ENCODE measurements around the gene FAM219A. TPM values are rescaled to one million over a fixed set of nuclear protein-coding genes. Genes with fewer than 3 reads are reported as not detected.
"Not testable (repeated sequence)": the region's sequence is repeated elsewhere in the genome, so short reads cannot be mapped to it uniquely, and the experiment has no call there.

Gene FAM219A
- total RNA-seq, 1 experiment from 2014 or later: 38.6 TPM

DNA sequence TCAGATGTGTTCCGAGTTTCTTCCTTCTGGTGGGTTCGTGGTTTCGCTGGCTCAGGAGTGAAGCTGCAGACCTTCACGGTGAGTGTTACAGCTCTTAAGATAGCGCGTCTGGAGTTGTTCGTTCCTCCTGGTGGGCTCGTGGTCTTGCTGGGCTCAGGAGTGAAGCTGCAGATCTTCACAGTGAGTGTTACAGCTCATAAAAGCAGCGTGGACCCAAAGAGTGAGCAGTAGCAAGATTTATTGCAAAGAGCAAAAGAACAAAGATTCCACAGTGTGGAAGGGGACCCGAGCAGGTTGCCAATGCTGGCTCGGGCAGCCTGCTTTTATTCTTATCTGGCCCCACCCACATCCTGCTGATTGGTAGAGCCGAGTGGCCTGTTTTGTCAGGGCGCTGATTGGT, 23.2 kb upstream of the FAM219A start:
- DNase-seq (ENCODE audit: low read depth, low spot score); CTCF ChIA-PET; H3K27me3 ChIP-seq (ENCODE audit: control insufficient read depth, insufficient read depth, low read length); intact Hi-C loops (cut with micrococcal nuclease; ENCODE audit: unreplicated experiment); H3K9me3 ChIP-seq (ENCODE audit: control insufficient read depth, insufficient read depth, low read depth, low read length); ATAC-seq; H3K27ac ChIP-seq (ENCODE audit: low read length); H3K4me1 ChIP-seq (ENCODE audit: control insufficient read depth, insufficient read depth, low read length); POLR2A ChIA-PET; H3K36me3 ChIP-seq (ENCODE audit: control insufficient read depth, insufficient read depth, low read length); in situ Hi-C loops (cut with HindIII; ENCODE audit: low pct_unique_long_range_greater_than_20kb, low sequenced_read_pairs); BruUV-seq (replicated peaks); H3K4me3 ChIP-seq (ENCODE audit: low read depth in 2 of 2, low read length in 2 of 2): not testable (repeated sequence)

DNA sequence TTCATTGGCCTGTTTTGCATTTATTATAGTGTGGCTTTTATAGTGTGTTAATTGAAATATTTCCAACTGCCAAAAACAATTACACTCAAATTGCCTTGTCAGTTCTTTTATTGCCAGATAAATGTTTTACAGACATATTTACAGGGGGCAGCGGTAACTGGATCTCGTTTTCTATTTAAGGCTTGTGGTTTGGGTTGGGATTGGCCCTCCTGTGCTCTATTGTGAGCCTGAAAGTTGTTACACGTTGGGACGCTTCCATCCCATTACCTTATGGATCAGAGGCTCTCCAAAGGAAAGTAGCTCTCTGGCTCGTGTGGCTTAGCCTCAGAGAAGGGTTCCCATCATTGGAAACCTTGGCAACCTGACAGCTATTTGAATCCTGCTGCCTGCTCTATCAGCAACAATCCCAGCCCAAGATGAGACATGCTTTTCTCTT, 21.1 kb upstream of the FAM219A start:
- no peak overlapping the region for H3K27ac ChIP-seq (ENCODE audit: low read length)
- H3K9me3 ChIP-seq (ENCODE audit: control insufficient read depth, insufficient read depth, low read depth, low read length): no peaks in the 10 kb centered on the region
- in situ Hi-C loops (cut with HindIII; ENCODE audit: low pct_unique_long_range_greater_than_20kb, low sequenced_read_pairs) (no loop called here), intact Hi-C loops (cut with micrococcal nuclease; ENCODE audit: unreplicated experiment) (no loop called here)
- ChIA-PET POLR2A (interaction anchor here (0.6 kb wide), 1 partner anchor 17 kb away, joined by 3 read pairs; no protein-coding TSS in a partner anchor), CTCF (interaction anchor here (0.7 kb wide), 1 partner anchor 21 kb away, joined by 3 read pairs; no protein-coding TSS in a partner anchor)
- no TSS peak for BruUV-seq (replicated peaks)
- TF ChIP-seq, protein P1, sequence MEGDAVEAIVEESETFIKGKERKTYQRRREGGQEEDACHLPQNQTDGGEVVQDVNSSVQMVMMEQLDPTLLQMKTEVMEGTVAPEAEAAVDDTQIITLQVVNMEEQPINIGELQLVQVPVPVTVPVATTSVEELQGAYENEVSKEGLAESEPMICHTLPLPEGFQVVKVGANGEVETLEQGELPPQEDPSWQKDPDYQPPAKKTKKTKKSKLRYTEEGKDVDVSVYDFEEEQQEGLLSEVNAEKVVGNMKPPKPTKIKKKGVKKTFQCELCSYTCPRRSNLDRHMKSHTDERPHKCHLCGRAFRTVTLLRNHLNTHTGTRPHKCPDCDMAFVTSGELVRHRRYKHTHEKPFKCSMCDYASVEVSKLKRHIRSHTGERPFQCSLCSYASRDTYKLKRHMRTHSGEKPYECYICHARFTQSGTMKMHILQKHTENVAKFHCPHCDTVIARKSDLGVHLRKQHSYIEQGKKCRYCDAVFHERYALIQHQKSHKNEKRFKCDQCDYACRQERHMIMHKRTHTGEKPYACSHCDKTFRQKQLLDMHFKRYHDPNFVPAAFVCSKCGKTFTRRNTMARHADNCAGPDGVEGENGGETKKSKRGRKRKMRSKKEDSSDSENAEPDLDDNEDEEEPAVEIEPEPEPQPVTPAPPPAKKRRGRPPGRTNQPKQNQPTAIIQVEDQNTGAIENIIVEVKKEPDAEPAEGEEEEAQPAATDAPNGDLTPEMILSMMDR (IDR thresholded peaks at IDR 0.05): no peak
- TF ChIP-seq POLR2AphosphoS5 (IDR thresholded peaks at IDR 0.05; ENCODE audit: low read depth, low read length) (no peak), TCF7L2 (IDR thresholded peaks at IDR 0.05; ENCODE audit: low read depth, low read length) (no peak), SIN3A (IDR thresholded peaks at IDR 0.05; ENCODE audit: borderline replicate concordance, insufficient read depth, low read depth, low read length) (no peak)
- TF ChIP-seq, protein P2, sequence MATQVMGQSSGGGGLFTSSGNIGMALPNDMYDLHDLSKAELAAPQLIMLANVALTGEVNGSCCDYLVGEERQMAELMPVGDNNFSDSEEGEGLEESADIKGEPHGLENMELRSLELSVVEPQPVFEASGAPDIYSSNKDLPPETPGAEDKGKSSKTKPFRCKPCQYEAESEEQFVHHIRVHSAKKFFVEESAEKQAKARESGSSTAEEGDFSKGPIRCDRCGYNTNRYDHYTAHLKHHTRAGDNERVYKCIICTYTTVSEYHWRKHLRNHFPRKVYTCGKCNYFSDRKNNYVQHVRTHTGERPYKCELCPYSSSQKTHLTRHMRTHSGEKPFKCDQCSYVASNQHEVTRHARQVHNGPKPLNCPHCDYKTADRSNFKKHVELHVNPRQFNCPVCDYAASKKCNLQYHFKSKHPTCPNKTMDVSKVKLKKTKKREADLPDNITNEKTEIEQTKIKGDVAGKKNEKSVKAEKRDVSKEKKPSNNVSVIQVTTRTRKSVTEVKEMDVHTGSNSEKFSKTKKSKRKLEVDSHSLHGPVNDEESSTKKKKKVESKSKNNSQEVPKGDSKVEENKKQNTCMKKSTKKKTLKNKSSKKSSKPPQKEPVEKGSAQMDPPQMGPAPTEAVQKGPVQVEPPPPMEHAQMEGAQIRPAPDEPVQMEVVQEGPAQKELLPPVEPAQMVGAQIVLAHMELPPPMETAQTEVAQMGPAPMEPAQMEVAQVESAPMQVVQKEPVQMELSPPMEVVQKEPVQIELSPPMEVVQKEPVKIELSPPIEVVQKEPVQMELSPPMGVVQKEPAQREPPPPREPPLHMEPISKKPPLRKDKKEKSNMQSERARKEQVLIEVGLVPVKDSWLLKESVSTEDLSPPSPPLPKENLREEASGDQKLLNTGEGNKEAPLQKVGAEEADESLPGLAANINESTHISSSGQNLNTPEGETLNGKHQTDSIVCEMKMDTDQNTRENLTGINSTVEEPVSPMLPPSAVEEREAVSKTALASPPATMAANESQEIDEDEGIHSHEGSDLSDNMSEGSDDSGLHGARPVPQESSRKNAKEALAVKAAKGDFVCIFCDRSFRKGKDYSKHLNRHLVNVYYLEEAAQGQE (IDR thresholded peaks at IDR 0.05; ENCODE audit: insufficient read depth in 1 of 2, low read depth in 2 of 2, low read length in 1 of 2): no peak
- H3K36me3 ChIP-seq (ENCODE audit: control insufficient read depth, insufficient read depth, low read length): no peaks in the 10 kb centered on the region
- H3K27me3 ChIP-seq (ENCODE audit: control insufficient read depth, insufficient read depth, low read length): no peaks in the 10 kb centered on the region; the same call in 1 of the 2 replicates
- H3K4me1 ChIP-seq (ENCODE audit: control insufficient read depth, insufficient read depth, low read length): no peaks in the 10 kb centered on the region
- no peak for DNase-seq (ENCODE audit: low read depth, low spot score)
- no peak overlapping the region for H3K4me3 ChIP-seq (ENCODE audit: low read depth in 2 of 2, low read length in 2 of 2)
- ATAC-seq: no peak

DNA sequence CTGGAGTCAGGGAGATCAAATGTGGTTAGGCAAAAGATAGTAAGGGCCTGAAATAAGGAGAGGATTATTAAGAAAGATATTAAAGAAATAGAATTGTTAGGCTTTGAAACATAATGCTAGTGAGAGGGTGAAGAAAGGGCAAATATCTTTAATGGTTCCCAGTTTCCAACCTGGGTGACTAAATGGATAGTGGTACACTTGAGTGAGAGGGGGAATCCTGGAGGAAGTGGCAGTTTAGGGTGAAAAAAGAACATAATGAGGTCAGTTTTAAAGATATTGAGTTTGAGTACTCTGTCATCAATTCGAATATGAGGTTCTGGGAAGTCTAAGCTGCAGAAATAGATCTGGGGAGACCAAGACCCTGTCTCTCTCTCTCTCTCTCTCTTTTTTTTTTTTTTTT, 19.2 kb upstream of the FAM219A start:
- no peak for TF ChIP-seq POLR2AphosphoS5 (IDR thresholded peaks at IDR 0.05; ENCODE audit: low read depth, low read length)
- TF ChIP-seq TCF7L2 (IDR thresholded peaks at IDR 0.05; ENCODE audit: low read depth, low read length): no peak
- TF ChIP-seq, protein P1 (IDR thresholded peaks at IDR 0.05): no peak
- Histone ChIP-seq H3K27me3 (ENCODE audit: control insufficient read depth, insufficient read depth, low read length) (no peaks in the 10 kb centered on the region; the same call in 1 of the 2 replicates), H3K4me3 (ENCODE audit: low read depth in 2 of 2, low read length in 2 of 2) (no peak overlapping the region), H3K27ac (ENCODE audit: low read length) (no peak overlapping the region), H3K36me3 (ENCODE audit: control insufficient read depth, insufficient read depth, low read length) (no peaks in the 10 kb centered on the region), H3K4me1 (ENCODE audit: control insufficient read depth, insufficient read depth, low read length) (no peaks in the 10 kb centered on the region), H3K9me3 (ENCODE audit: control insufficient read depth, insufficient read depth, low read depth, low read length) (no peaks in the 10 kb centered on the region)
- ChIA-PET POLR2A (no interaction called here), CTCF (interaction anchor here (1.0 kb wide), 1 partner anchor 64 kb away, joined by 4 read pairs; no protein-coding TSS in a partner anchor)
- no TSS peak for BruUV-seq (replicated peaks)
- intact Hi-C loops (cut with micrococcal nuclease; ENCODE audit: unreplicated experiment) (no loop called here), in situ Hi-C loops (cut with HindIII; ENCODE audit: low pct_unique_long_range_greater_than_20kb, low sequenced_read_pairs) (no loop called here)
- ATAC-seq (no peak), DNase-seq (ENCODE audit: low read depth, low spot score) (no peak)
